SIG-M5 (cell line): Measurements from ENCODE around the gene CPVL.
"Not testable (repeated sequence)": the region's sequence is repeated elsewhere in the genome, so short reads cannot be mapped to it uniquely, and the experiment has no call there.

Experiments
- DNase-seq: peaks from one replicate; lab custom pipeline; 2025; lab: John Stamatoyannopoulos, UW

CPVL gene

GRCh38 chr7:29120955-29121354 is 25.4 kb downstream of the CPVL start:
- DNase-seq = no peak

GRCh38 chr7:29119538-29119937 is 26.8 kb downstream of the CPVL start:
- DNase-seq = no peak

- DNase-seq = no peak
Observed at GRCh38 chr7:29116361-29117200, 29.8 kb downstream of the CPVL start.

- DNase-seq = no peak
Observed at GRCh38 chr7:29115753-29116152, 30.6 kb downstream of the CPVL start.

- DNase-seq = no peak
Observed at GRCh38 chr7:29115130-29115687, 31.1 kb downstream of the CPVL start.

- DNase-seq = not testable (repeated sequence)
Observed at GRCh38 chr7:29114266-29114665, 32.1 kb downstream of the CPVL start.

- DNase-seq = no peak
Observed at GRCh38 chr7:29113384-29114102, 32.8 kb downstream of the CPVL start.

- DNase-seq = no peak
Observed at GRCh38 chr7:29112721-29113120, 33.6 kb downstream of the CPVL start.

GRCh38 chr7:29109899-29110298 is 36.4 kb downstream of the CPVL start:
- no peak for DNase-seq

GRCh38 chr7:29109358-29109757 is 37.0 kb downstream of the CPVL start:
- no peak for DNase-seq

- DNase-seq = no peak
Observed at GRCh38 chr7:29107056-29107455, 39.3 kb downstream of the CPVL start.

- DNase-seq = no peak
Observed at GRCh38 chr7:29106669-29106988, 39.7 kb downstream of the CPVL start.

GRCh38 chr7:29105752-29106668 is 40.3 kb downstream of the CPVL start:
- DNase-seq = no peak

GRCh38 chr7:29105191-29105590 is 41.1 kb downstream of the CPVL start:
- DNase-seq = no peak

- DNase-seq = no peak
Observed at GRCh38 chr7:29102558-29103151, 43.7 kb downstream of the CPVL start.

- DNase-seq = no peak
Observed at GRCh38 chr7:29100924-29101323, 45.4 kb downstream of the CPVL start.

GRCh38 chr7:29099896-29100847 is 46.2 kb downstream of the CPVL start:
- DNase-seq = no peak

GRCh38 chr7:29096446-29096730 is 49.9 kb downstream of the CPVL start:
- no peak for DNase-seq

- no peak for DNase-seq
Observed at GRCh38 chr7:29095631-29096445, 50.5 kb downstream of the CPVL start.

GRCh38 chr7:29093091-29093490 is 53.2 kb downstream of the CPVL start:
- DNase-seq = not testable (repeated sequence)
